BE2C (cell line): ENCODE measurements around the gene PLOD3.

ENCODE experiments used
- DNase-seq: peaks from one replicate; pipeline ENCODE4 v3.0.0-alpha.2; 2020
- H3K27me3 ChIP-seq: fragments of 250-450 bp; sonication (Bioruptor Pico); 2 replicates; pipeline ENCODE4 v1.5.1; 2020; ENCODE audit warnings: mild to moderate bottlenecking
- H3K36me3 ChIP-seq: fragments of 250-450 bp; sonication (Bioruptor Pico); 2 replicates; pipeline ENCODE4 v1.5.1; 2020; ENCODE audit warnings: mild to moderate bottlenecking
- H3K4me1 ChIP-seq: fragments of 250-450 bp; sonication (Bioruptor Pico); 2 replicates; pipeline ENCODE4 v1.5.1; 2020
- H3K4me3 ChIP-seq: 2 replicates; pipeline ENCODE4 v1.5.1; 2011; ENCODE audit warnings: low read depth, low read length
- H3K9me3 ChIP-seq: fragments of 250-450 bp; sonication (Bioruptor Pico); 2 replicates; pipeline ENCODE4 v1.5.1; 2020
- CTCF ChIP-seq: IDR thresholded peaks from 2 replicates; pipeline ENCODE4 v1.5.1; 2012; ENCODE audit warnings: mild to moderate bottlenecking, low read depth, low read length

The PLOD3 gene

GRCh38 chr7:101225650-101226049, 8.3 kb upstream of the PLOD3 start:
- DNase-seq: no peak
- no peaks in the 10 kb centered on the region for H3K27me3 ChIP-seq

DNA sequence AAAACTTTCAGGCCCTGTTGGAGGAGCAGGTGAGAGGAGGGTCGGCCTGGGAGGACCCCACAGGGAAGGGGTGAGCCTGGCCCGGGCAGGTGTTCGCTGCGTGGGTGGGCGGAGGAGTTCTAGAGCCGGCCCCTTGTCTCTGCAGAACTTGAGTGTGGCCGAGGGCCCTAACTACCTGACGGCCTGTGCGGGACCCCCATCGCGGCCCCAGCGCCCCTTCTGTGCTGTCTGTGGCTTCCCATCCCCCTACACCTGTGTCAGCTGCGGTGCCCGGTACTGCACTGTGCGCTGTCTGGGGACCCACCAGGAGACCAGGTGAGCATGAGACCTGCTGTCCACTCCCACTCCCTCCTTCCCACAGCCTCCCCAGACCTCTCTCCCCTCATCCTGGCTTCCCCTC, 6.1 kb upstream of the PLOD3 start:
- H3K9me3 ChIP-seq: no peaks in the 10 kb centered on the region
- TF ChIP-seq CTCF: no peak
- no peaks in the 10 kb centered on the region for H3K27me3 ChIP-seq
- peaks cover 29% of the 10 kb centered on the region for H3K36me3 ChIP-seq
- DNase-seq: no peak
- no peak overlapping the region for H3K4me3 ChIP-seq
- H3K4me1 ChIP-seq: no peaks in the 10 kb centered on the region

More at GRCh38 chr7:101225650-101226049, 8.3 kb upstream of the PLOD3 start:
- Histone ChIP-seq H3K36me3 (peaks cover 29% of the 10 kb centered on the region), H3K9me3 (no peaks in the 10 kb centered on the region), H3K4me1 (no peaks in the 10 kb centered on the region), H3K4me3 (no peak overlapping the region)
- no peak for TF ChIP-seq CTCF

DNA sequence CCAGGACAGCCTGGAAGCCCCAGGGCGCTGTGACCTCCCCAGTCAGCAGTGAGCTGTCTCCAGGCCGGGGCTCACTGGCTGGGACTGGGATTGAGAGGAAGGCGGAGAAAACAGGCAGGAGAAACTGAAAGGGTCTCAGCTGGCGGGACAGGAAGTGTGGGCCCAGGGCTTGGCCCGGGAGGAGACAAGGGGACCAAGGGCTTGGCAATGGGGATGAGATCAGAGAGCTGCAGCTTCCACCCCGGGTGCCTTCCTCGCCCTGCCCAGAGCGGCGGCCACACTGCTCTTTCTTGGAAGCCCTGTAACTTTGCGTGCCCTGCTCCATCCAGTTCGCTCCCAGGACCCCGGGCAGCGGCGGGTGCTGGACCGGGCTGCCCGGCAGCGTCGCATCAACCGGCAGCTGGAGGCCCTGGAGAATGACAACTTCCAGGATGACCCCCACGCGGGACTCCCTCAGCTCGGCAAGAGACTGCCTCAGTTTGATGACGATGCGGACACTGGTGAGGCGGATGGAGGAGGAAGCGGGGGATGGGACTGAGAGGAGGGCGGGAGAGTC, 5.0 kb upstream of the PLOD3 start:
- Histone ChIP-seq H3K4me3 (no peak overlapping the region), H3K9me3 (no peaks in the 10 kb centered on the region), H3K27me3 (no peaks in the 10 kb centered on the region), H3K4me1 (no peaks in the 10 kb centered on the region), H3K36me3 (peaks cover 29% of the 10 kb centered on the region)
- TF ChIP-seq CTCF: no peak
- DNase-seq: no peak

DNA sequence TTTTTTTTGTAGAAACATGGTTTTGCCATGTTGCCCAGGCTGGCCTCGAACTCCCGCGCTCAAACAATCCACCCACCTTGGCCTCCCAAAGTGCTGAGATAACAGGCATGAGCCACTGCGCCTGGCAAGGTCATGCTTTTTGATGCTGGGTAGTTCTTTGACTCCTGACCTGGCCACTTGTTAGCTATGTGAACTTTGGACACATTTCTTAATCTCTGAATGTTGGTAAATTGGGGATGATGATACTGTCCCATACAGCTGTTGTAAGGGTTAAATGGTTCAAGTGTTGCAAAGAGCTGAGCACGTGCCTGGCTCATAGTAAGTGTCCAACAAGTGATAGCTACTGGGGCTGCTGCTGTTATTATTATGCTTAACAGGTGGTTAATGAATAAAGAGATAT, 2.9 kb upstream of the PLOD3 start:
- peaks cover 25% of the 10 kb centered on the region for H3K36me3 ChIP-seq
- H3K4me1 ChIP-seq: no peaks in the 10 kb centered on the region
- no peak for DNase-seq
- H3K9me3 ChIP-seq: no peaks in the 10 kb centered on the region
- no peaks in the 10 kb centered on the region for H3K27me3 ChIP-seq
- no peak overlapping the region for H3K4me3 ChIP-seq
- no peak for TF ChIP-seq CTCF

DNA sequence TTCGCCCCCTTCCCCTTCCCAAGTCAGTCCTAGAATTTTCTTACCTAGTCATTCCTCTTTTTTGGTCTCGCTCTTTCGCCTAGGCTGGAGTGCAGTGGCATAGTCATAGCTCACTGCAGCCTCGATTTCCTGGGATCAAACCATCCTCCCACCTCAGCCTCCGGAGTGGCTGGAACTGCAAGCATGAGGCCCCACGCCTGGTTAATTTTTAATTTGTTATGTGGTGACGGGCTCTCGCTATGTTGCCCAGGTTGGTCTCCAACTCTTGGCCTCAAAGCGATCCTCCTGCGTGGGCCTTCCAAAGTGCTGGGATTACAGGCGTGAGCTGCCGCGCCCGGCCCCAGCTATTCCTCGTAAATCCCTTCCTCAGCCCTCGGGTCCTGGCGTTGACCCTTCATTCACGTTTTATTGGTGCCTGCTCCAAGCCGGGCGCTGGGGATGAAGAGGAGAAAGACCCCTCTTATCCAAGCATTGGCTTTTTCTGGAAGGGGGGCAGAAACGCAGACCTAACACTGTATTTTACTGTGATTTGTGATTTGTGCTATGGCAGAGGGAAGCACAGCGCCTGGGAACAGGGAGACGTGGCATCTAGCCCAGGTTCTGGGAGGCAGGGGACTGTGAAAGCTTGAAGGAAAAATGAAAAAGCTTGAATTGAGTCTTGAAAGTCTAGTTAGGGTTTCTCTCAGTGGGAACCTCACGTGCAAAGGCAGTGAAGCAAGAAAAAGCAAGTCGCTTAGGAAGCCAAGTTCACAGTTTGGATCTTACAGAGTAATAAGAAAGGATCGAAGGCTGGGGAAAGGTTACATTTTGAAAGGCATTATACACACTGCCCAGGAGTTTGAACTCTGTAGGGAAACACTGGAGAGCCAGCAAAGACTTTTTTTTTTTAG, 1.1 kb upstream of the PLOD3 start:
- DNase-seq: no peak
- TF ChIP-seq CTCF: no peak
- no peaks in the 10 kb centered on the region for H3K9me3 ChIP-seq

GRCh38 chr7:101216860-101217387, 457 bp downstream of the PLOD3 start:
- peak; percentile 19; the same call in 1 of the 2 replicates for TF ChIP-seq CTCF
- no peaks in the 10 kb centered on the region for H3K27me3 ChIP-seq
- no peaks in the 10 kb centered on the region for H3K9me3 ChIP-seq
- peaks cover 3% of the 10 kb centered on the region; the same call in 1 of the 2 replicates for H3K4me1 ChIP-seq
- H3K36me3 ChIP-seq: peaks cover 11% of the 10 kb centered on the region; the same call in 1 of the 2 replicates
- DNase-seq: no peak
- peak overlapping the region; percentile 85 for H3K4me3 ChIP-seq

More for the DNA sequence above, 1.1 kb upstream of the PLOD3 start:
- H3K36me3 ChIP-seq: peaks cover 20% of the 10 kb centered on the region
- no peaks in the 10 kb centered on the region for H3K27me3 ChIP-seq
- peak overlapping the region; percentile 85 for H3K4me3 ChIP-seq
- peaks cover 3% of the 10 kb centered on the region; the same call in 1 of the 2 replicates for H3K4me1 ChIP-seq
